Measurements from ENCODE around the gene GRK1.
"Not testable (repeated sequence)": the region's sequence is repeated elsewhere in the genome, so short reads cannot be mapped to it uniquely, and the experiment has no call there.

GRK1 gene

GRCh38 chr13:113741191-113741668, 74.2 kb downstream of the GRK1 start:
- peak; percentile 31 for DNase-seq
- no peaks in the 10 kb centered on the region for H3K36me3 Mint-ChIP-seq
- H3K9me3 Mint-ChIP-seq = no peaks in the 10 kb centered on the region
- H3K4me3 Mint-ChIP-seq = no peak overlapping the region
- peaks cover 20% of the 10 kb centered on the region for H3K4me1 Mint-ChIP-seq
- CTCF ChIA-PET = interaction anchor here (0.9 kb wide), 1 partner anchor 10 kb away, joined by 3 read pairs; no protein-coding TSS in a partner anchor
- H3K27ac Mint-ChIP-seq = no peak overlapping the region
- H3K27me3 Mint-ChIP-seq = peaks cover 67% of the 10 kb centered on the region

DNA sequence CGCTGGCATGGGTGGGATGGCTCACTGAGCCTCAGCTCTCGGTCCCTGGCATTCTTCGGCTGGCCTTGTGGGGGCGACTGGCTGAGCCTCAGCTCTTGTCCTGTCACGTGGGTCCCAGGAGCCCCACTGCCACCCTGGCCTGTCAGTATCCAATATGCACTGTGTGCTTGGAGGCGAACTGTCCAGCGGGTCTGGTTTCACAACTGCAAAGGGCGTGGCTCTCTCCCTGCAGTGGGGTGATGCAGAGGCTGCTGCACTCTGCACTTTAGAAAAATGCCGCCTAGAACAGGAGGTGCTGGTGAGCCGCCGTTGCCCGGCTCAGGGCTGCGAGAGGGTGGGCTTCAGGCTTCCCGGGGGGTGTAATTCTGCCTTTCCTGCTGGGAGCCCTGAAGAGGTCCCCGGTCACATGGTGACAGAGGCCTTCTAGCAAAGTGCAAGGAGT, 75.0 kb downstream of the GRK1 start:
- no peaks in the 10 kb centered on the region for H3K36me3 Mint-ChIP-seq
- H3K4me1 Mint-ChIP-seq = peaks cover 20% of the 10 kb centered on the region
- H3K4me3 Mint-ChIP-seq = no peak overlapping the region
- CTCF ChIA-PET = no interaction called here
- peaks cover 62% of the 10 kb centered on the region for H3K27me3 Mint-ChIP-seq
- DNase-seq = peak; percentile 34
- H3K27ac Mint-ChIP-seq = no peak overlapping the region
- H3K9me3 Mint-ChIP-seq = no peaks in the 10 kb centered on the region

GRCh38 chr13:113742445-113743120, 75.6 kb downstream of the GRK1 start:
- Mint-ChIP-seq H3K27ac (no peak overlapping the region), H3K9me3 (no peaks in the 10 kb centered on the region), H3K4me3 (no peak overlapping the region), H3K27me3 (peaks cover 58% of the 10 kb centered on the region), H3K4me1 (peaks cover 20% of the 10 kb centered on the region), H3K36me3 (no peaks in the 10 kb centered on the region)
- DNase-seq = no peak
- CTCF ChIA-PET = no interaction called here

- CTCF ChIA-PET = no interaction called here
- H3K36me3 Mint-ChIP-seq = no peaks in the 10 kb centered on the region
- peaks cover 20% of the 10 kb centered on the region for H3K4me1 Mint-ChIP-seq
- H3K27me3 Mint-ChIP-seq = peaks cover 53% of the 10 kb centered on the region
- H3K4me3 Mint-ChIP-seq = no peak overlapping the region
- DNase-seq = no peak
- H3K27ac Mint-ChIP-seq = no peak overlapping the region
- H3K9me3 Mint-ChIP-seq = no peaks in the 10 kb centered on the region
These were observed 76.6 kb downstream of the GRK1 start for GRCh38 chr13:113743366-113744195.

DNA sequence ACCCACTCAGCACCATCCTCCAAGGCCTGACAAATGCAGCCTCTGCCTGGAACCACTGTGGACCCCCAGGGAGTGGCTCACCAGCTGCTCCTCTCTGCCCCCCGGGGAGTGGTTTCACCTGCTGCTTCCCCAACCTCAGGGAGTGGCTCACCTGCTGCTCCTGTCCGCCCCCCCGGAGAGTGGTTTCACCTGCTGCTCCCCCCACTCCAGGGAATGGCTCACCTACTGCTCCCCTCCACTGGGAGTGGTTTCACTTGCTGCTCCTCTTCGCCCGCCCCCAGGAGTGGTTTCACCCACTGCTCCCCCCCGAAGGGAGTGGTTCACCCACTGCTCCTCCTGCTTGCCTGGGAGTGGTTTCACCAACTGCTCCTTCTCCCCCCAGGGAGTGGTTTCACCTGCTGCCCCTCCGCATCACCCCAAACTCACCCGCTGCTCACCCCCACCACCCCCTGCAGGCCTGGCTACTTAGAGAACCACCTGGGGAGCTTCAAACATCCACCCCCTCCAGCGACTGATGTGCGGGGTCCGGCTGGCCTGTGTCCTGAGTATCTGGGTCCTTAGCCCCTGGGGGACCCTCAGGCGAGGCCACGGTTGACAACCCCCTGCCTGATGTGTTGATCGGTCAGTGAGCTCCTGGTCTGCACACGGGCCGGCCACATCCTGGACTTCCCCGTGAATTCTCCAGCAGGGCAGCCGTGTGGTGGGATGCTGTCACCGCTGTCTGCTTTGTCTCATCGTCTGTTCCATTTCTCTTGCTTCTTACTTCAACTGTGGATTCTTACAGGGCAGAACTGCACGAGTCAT, 77.4 kb downstream of the GRK1 start:
- Mint-ChIP-seq H3K27me3 (peaks cover 51% of the 10 kb centered on the region), H3K4me3 (no peak overlapping the region), H3K36me3 (no peaks in the 10 kb centered on the region), H3K27ac (no peak overlapping the region), H3K9me3 (no peaks in the 10 kb centered on the region), H3K4me1 (peaks cover 20% of the 10 kb centered on the region)
- no peak for DNase-seq
- CTCF ChIA-PET = no interaction called here

GRCh38 chr13:113745059-113745458, 78.0 kb downstream of the GRK1 start:
- peaks cover 45% of the 10 kb centered on the region for H3K27me3 Mint-ChIP-seq
- no peak for DNase-seq
- no peaks in the 10 kb centered on the region for H3K9me3 Mint-ChIP-seq
- H3K27ac Mint-ChIP-seq = no peak overlapping the region
- no peaks in the 10 kb centered on the region for H3K36me3 Mint-ChIP-seq
- peaks cover 20% of the 10 kb centered on the region for H3K4me1 Mint-ChIP-seq
- H3K4me3 Mint-ChIP-seq = no peak overlapping the region
- CTCF ChIA-PET = no interaction called here

- DNase-seq, H3K4me3 Mint-ChIP-seq, H3K9me3 Mint-ChIP-seq, H3K36me3 Mint-ChIP-seq, H3K27ac Mint-ChIP-seq, CTCF ChIA-PET: not testable (repeated sequence)
- peaks cover 39% of the 10 kb centered on the region for H3K27me3 Mint-ChIP-seq
- peaks cover 20% of the 10 kb centered on the region for H3K4me1 Mint-ChIP-seq
These were observed 78.6 kb downstream of the GRK1 start for GRCh38 chr13:113745500-113746142.

GRCh38 chr13:113746143-113746525, 79.1 kb downstream of the GRK1 start:
- CTCF ChIA-PET = no interaction called here
- Mint-ChIP-seq H3K4me1 (peaks cover 15% of the 10 kb centered on the region), H3K9me3 (peaks cover 10% of the 10 kb centered on the region), H3K4me3 (no peak overlapping the region), H3K27ac (no peak overlapping the region), H3K27me3 (peaks cover 34% of the 10 kb centered on the region), H3K36me3 (peaks cover 2% of the 10 kb centered on the region)
- DNase-seq = no peak

DNA sequence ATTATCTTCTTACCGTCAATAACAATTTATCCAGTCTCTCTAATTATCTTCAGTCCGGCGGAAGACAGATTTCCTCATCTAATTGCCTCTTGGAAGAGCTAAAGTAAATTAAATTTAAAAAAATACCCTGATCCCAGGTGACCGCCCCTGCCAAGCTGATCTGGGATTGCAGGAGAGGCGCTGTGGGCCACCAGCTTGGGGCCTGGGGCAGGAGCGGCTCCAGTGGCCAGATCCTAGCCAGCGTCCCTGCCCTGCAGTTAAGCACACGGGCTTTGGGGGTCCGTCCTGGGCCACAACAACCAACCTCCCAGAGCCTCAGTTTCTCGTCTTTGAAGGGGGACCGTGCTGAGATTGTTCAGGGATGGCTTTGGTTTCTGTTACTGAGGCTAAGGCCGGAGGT, 79.7 kb downstream of the GRK1 start:
- Mint-ChIP-seq H3K27ac (no peak overlapping the region), H3K36me3 (peaks cover 3% of the 10 kb centered on the region), H3K9me3 (peaks cover 13% of the 10 kb centered on the region), H3K27me3 (peaks cover 28% of the 10 kb centered on the region), H3K4me3 (no peak overlapping the region), H3K4me1 (peaks cover 9% of the 10 kb centered on the region)
- CTCF ChIA-PET = no interaction called here
- no peak for DNase-seq

DNA sequence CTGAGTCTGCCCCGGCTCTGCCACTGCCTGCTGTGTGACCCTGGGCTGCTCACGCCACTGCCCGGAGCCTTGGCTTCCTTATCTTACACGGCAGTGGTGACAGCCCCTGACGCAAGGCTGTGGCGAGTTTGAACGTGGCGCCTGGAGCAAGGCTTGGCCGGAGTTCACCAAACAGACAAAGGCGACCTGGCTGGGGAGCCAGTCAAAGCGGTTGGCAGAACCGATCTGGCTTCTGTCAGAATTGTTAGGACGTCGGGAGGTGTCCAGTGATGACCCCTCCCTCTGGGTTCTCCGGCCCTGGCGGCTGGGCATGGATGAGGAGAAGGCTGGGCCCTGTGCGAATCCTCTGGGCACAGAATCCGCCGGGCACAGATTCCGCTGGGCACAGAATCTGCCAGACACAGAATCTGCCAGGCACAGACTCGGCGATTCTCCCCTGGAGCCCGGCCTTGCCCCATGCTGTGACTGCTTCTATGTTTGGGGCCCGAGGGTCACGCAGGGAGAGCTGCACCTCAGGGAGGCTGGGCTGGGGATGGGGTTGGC, 80.3 kb downstream of the GRK1 start:
- Mint-ChIP-seq H3K36me3 (peaks cover 3% of the 10 kb centered on the region), H3K4me3 (no peak overlapping the region), H3K27ac (no peak overlapping the region), H3K4me1 (peaks cover 2% of the 10 kb centered on the region), H3K9me3 (peaks cover 13% of the 10 kb centered on the region), H3K27me3 (peaks cover 22% of the 10 kb centered on the region)
- CTCF ChIA-PET = no interaction called here
- no peak for DNase-seq

DNA sequence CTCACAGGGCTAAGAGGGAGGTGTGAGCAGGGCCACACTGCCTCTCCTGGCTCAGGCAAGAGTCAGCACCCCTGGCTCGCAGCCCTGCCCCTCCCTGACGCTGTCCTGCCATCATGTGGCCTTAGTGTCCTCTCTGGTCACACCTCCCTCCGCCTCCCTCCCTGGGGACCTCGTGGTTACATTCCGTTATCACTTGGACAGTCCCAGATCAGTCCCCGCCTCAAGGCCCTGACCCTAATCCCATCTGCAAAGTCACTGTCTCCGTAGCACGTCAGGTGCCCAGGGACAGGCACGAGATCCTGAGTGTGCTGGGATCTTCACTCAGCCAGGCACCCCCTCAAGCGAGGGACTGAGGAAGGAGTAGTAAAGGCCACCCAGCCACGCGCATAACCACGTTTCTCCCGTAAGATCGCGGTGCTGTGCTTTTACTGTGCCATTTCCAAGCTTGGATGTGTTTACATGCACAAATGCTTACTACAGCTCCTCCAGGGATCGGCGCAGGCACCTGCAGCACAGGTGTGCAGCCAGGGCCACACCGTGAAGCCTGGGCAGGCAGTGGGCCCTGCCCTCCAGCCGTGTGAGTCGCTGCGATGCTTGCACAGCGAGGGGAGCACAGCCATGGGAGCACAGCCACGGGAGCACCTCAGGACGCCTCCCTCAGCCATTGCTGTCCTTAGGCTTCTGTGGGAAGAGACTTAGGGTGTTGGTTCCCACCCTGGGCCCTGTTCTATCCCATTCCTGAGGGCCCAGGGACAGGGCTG, 81.3 kb downstream of the GRK1 start:
- H3K36me3 Mint-ChIP-seq = peaks cover 3% of the 10 kb centered on the region
- no peaks in the 10 kb centered on the region for H3K4me1 Mint-ChIP-seq
- H3K27me3 Mint-ChIP-seq = peaks cover 12% of the 10 kb centered on the region
- CTCF ChIA-PET = no interaction called here
- H3K27ac Mint-ChIP-seq = no peak overlapping the region
- H3K4me3 Mint-ChIP-seq = no peak overlapping the region
- DNase-seq = no peak
- peaks cover 18% of the 10 kb centered on the region for H3K9me3 Mint-ChIP-seq

GRCh38 chr13:113748862-113749451, 81.9 kb downstream of the GRK1 start:
- peaks cover 19% of the 10 kb centered on the region for H3K9me3 Mint-ChIP-seq
- peaks cover 6% of the 10 kb centered on the region for H3K27me3 Mint-ChIP-seq
- no peaks in the 10 kb centered on the region for H3K4me1 Mint-ChIP-seq
- no peak for DNase-seq
- H3K27ac Mint-ChIP-seq = no peak overlapping the region
- peaks cover 3% of the 10 kb centered on the region for H3K36me3 Mint-ChIP-seq
- CTCF ChIA-PET = no interaction called here
- no peak overlapping the region for H3K4me3 Mint-ChIP-seq

DNA sequence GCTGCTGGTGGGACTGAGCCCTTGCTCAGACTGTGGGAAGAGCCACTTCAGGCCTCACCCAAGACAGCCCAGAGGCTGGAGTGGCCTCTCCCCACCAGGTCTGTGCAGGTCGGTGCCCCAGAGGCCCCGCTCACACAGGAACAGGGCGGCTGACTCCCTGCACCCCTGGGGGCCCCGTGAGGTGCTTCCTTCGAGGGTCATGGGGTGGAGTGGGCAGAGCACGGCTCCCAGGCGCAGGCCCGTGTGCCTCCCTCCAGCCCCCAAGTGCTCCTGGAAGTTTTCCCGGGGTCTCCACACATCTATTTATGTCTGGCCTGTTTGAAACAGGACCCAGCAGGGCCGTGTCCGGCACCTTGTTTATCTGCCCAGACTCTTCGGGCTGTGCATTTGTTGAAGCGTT, 82.5 kb downstream of the GRK1 start:
- H3K36me3 Mint-ChIP-seq = peaks cover 3% of the 10 kb centered on the region
- no peak overlapping the region for H3K4me3 Mint-ChIP-seq
- CTCF ChIA-PET = no interaction called here
- no peak for DNase-seq
- peaks cover 12% of the 10 kb centered on the region for H3K27me3 Mint-ChIP-seq
- H3K4me1 Mint-ChIP-seq = no peaks in the 10 kb centered on the region
- H3K27ac Mint-ChIP-seq = no peak overlapping the region
- H3K9me3 Mint-ChIP-seq = peaks cover 19% of the 10 kb centered on the region
